Fibroblast of skin of left biceps (primary cell): Measurements from ENCODE around the gene PEX16.

Experiments used
- DNase-seq, 2 experiments: peaks; one replicate each; pipeline ENCODE4 v3.0.0-alpha.2; 2013; ENCODE audit warnings: low read depth in 2 of 2

PEX16 gene

DNA sequence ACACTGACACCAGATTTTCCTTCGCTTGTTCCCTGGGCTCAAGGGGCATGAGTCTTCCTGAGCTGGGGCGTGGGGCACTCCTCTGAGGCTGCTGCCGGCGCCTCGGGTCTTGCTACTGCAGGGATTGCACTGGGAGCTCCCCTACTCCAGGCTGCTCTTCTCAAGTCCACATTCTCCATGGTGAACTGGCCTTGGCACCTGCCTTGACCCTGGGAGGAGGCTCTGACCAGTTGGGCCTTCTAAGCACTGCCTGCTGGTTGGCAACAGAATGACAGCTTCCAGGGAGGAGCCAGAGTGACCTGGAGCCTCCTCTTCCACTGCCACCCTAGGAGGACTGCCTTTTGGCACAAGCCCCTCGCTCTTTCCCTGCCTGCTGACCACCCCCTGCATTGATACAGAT, 20.1 kb downstream of the PEX16 start:
- no peak for DNase-seq

DNA sequence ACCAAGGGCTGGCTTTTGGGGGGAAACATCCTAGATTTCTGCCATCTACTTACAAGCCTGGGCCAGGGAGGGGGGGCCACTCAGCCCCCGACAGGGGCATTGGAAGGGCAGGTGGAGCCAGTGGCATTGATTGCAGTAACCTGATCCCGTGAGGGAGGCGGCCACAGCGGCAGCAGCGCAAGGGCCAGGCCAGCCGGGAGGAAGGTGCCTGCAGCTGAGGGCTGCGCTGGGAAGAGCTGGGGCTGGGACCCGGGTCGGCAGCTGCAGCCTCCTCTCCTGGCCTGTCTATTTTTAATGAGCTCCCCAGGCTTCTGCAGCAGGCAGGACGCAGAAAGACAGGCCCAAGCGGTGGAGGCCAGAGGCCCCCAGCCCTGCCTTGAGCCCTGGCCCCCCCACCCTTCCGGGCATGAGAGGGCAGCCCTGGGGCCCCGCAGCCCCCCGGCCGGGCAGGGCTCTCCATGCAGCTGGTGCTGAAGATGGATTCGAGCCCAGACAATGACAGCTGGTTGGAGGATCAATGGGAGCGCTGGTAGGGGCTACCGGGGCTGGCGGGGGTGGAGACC, 21.2 kb downstream of the PEX16 start:
- no peak for DNase-seq

DNA sequence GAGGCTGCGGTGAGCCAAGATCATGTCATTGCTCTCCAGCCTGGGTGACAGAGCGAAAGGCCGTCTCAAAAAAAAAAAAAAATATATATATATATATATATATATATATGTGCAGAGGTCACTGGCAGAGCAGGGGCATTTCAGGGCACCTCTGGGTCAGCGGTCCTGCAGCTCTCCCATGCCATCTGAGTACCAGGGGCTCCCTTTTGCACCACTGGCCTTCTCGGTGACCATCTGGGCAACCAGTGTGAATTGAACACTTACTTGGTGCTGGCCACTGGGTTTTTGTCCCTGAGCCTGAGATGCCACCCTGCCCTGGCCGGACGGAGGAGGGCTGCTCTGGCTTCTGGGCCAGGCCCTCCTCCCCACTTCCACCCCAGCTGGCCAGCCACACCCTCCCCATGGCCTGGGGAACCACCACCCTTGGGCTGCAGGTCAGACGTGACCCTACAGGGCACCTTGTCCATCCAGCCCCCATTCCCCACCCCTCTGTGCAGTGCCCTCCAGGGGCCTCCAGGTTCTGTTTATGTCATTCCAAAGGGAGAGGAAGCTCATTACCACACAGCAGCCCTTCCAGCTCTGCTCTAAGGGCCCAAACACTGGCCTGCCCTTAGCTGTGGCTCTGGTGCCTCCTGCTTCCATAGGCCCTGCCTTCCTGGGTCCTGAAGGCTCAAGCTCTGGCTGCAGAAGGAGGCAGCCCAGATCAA, 22.0 kb downstream of the PEX16 start:
- no peak for DNase-seq

DNA sequence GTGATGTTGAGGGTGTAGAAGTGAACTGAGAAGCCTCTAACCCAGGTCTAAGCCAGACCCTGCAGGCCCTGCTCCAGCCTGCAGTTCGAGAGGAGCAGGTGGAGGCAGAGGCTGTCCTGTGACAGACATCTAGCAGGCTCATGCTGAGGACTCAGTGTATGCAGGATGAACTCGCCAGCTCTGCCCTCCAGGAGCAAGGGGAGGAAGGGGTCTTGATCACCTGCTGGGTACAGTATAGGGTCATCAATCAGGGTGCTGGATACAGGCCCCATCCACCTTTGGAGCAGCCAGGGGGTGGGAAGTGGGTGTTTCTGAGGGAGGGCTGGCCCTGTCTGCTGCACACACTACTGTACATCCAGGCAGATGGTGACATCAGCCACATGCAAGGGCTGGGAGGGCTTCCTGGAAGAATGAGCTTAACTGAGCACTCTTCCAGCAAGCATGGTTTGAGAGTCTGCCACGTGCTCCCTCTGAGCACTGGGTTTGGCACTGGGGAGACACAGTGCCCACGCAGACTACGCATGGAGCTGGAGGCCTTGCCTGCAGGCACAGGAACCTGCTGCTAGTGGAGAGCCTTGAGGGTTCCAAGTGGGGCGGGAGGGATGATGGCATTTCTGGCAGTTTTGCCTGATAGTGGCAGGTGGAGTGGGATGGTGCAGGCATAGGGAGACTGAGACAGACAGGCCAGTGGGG, 23.0 kb downstream of the PEX16 start:
- no peak for DNase-seq

DNA sequence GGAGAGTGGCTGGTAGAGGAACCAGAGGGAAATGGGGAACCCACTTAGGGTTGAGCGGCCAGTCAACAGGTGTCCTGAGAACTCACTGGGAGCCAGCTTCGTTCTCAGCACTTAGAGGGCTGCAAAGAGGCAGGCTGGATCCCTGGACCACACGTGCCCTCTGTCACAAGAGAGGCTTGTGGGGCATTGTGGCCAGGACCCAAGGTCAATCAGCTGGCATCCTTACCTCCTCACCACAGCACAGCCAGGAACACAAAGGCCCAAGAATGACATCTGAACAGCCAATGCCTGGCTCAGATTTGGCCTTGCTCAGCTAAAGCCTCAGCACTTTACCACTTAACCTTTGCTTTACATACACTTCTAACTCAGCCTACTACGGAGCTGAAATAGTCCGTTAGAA, 24.8 kb downstream of the PEX16 start:
- DNase-seq = no peak

DNA sequence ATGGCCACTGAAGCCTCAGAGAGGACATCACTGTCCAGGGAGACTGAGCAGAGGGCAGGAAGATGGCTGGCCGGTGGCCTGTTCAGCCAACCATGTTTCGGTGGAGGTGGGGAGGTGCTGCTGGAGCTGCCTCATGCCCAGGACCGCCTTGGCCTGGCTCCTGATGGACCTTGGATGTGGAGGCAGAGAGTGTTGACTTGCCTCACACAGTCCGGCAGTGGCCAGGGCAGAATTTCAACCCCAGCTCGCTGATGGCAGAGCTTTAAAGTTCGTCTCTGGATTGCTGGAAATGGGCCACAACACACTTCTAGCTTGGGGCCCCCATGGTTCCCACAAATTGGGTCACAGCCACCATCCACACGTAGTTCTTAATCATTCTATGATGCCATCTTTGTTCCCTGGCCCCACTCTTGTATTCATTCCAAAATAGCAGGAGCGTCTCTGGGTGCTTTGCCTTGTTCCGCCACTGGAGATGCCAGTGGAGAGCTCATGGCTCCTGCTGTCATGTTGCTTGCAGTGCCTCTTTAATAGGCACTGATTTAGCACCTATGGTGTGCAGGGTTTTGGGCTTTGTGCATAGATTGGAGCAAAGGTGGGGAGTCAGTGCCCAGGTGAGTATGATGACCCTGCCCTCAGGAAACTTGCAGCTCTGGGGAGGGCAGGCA, 26.7 kb downstream of the PEX16 start:
- DNase-seq = no peak

DNA sequence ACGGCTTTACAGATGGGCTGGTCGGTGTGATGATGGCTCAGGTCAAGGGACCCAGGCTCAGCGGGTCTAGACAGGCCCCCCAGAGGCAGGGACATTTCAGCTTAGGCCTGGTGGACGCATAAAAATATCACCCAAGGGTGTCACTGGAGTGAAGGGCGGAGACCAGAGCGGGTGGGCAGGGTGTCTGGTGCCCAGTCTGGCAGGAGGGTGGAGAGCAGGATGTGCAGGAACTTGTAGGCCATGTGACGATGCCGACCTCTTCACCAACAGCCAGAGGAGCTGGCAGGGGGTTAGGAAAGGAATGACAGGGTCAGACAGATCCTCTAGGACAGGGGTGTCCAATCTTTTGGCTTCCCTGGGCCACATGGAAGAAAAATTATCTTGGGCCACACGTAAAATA, 27.7 kb downstream of the PEX16 start:
- DNase-seq = no peak

DNA sequence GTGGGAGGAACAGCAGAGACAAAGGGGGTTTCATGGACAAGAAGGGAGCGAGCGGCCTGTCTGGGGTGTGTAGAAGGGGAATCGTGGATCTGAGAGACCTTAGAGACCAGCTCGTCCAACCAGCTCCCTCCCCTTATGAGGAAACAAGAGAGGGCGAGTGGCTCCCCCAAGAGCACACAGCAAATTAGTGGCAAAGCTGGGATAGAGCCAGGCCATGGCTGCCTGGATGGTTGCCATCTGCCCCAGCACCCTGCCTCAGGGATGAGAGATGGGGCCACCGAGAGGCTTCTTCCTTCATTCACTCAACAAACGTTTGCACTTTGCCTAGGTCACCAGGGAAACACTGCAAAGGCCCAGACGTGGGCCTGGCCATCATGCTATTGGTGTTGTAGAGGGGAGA, 28.1 kb downstream of the PEX16 start:
- DNase-seq = no peak

DNA sequence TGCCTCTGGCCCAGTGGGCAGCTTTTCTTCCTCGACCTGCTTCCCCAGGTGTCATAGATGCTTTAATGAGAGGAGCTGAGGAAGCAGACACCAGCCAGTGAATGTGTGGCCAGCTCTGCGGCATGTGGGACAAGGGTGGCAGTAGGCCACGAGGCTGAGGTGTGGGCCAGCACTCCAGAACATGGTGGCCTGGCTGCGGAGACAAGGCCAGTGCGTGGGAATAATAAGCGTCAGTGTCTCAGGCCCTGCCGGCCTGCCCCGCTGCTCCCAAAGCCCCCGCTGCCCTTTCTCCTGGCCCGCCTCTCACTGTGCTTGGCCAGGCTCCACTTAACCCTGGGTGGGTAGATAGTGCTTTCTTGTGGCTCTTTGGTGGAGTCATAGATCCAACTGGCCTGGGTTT, 30.1 kb downstream of the PEX16 start:
- DNase-seq = no peak

DNA sequence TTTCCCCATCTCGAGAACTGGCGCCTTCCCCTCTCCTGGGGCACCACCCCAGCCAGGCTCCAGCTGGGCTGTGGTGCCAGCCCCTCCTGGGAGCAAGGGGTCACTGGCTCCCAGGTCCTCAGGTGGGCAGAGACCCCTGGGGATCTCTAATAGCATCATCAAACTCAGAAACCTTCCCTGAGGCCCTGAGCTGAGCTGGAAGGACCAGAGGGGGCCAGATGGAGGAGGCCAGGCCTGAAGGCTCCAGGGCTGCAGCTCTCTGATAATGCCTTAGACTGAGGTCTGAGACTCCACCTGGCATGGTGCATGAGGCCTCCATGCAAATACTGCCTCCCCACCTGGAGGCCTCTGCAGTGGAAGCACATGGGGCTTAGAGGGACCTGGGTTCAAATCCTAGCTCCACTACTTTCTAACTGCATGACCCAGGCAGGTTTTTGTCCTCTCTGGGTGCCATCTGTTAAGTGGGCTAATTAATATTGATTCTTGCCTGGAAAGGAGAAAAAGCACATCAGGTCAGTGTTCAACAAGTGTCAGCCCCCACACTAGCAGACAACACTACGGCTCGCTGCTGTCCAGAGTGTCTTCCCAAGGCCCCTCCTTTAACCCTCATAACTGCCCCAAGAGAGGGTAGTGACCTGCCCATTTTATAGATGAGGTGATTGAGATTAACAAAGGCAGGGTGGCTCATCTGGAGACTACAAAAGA, 30.7 kb downstream of the PEX16 start:
- DNase-seq = no peak

DNA sequence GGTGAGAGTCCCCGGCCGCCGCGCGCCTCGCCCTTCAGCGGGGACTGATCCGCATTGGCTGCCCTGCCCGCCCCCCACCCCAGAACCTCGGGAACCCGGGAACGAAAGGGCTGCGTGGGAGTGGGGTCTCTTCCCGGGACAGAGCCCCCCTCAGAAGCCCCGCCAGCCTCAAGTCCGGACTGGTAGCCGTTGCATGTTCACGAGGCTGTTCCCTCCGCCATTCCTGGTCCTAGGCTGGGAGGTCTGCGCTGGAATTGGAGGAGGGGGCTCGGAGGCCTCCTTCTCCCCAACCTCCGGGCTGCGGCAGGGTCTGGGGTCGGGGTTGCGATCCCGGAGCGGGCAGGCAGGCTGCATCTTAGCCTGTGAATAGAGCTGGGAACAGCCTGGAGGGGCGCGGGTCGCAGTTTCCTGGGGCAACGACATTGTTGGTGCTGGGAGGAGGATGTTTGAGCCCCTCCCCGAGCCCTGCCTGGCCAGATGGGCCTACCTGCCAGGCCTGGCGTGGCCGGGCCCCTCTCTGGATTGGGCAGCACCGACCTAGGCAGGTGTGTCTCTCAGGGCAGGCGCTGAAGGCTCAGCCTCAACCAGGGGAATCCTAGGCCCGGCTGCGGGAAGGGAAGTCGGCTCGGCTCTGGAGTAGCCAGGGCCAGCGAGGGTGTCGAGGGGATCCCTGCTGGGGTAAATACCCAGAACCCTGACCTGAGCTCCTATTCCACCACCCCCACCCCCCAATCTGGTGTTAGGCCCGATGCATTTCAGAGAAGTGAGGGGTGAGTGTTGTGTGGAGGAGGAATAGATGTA, 31.6 kb downstream of the PEX16 start:
- no peak for DNase-seq

DNA sequence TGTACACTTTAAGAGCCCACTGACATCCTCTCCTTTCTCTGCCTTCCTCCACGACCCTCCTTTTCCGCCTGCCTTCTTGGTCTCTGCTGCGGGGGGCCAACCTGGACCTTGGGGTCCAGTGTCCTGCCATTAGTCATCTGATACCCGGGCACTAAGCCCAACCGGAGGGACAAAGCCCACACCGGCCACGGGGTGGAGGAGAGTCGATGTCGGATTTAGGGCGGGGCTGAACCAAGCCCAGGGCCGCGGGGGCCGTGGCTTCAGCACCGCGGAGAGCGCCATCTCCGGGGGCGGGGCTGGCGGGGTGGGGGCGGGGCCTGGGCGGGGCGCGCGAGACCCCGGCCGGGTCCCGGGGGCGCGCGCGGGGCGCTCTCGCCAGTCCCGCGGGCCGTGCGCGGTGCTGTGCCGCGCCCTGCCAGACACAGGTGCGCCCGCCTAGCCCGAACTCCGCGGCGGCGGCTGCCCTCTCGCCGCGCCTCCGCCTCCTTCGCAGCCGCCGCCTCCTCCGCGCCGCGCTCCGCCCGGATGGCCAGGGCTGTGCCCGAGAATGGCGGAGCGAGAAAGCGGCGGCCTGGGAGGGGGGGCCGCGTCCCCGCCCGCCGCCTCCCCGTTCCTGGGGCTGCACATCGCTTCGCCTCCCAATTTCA, 32.3 kb downstream of the PEX16 start, which contains the start of gene MAPK8IP1:
Gene MAPK8IP1 (plus strand): TSS at position 378 of the 647 bp plus-strand sequence. CDS start 170 bp downstream, at position 548.
- no peak for DNase-seq

DNA sequence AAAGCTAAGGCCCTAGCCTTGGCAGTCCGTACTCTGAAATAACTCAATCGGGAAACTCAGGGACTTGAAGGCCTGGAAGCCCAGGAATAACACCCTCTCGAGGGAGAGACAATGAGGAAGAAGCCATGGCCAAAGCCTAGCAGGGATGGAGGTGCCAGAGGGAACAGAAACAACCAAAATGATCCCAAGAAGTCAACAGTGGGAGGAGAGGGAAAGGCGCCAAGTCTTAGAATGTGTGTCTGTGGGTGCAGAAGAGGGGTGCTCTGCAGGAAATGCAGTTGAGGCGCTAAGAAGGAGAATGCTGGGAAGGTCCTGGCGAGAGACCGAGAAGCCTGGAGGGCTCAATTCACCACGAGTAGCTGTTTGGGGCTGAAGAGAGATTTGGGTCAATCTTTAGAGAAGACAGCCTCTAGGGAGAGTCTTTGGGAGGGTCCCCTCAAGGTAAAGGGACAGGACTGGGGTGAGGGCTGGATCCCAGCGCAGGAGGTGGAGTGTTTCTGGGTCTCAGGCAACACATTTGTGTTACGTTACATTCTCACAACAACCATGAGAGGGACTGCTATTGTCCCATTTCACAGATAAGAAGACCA, 33.0 kb downstream of the PEX16 start:
- no peak for DNase-seq

DNA sequence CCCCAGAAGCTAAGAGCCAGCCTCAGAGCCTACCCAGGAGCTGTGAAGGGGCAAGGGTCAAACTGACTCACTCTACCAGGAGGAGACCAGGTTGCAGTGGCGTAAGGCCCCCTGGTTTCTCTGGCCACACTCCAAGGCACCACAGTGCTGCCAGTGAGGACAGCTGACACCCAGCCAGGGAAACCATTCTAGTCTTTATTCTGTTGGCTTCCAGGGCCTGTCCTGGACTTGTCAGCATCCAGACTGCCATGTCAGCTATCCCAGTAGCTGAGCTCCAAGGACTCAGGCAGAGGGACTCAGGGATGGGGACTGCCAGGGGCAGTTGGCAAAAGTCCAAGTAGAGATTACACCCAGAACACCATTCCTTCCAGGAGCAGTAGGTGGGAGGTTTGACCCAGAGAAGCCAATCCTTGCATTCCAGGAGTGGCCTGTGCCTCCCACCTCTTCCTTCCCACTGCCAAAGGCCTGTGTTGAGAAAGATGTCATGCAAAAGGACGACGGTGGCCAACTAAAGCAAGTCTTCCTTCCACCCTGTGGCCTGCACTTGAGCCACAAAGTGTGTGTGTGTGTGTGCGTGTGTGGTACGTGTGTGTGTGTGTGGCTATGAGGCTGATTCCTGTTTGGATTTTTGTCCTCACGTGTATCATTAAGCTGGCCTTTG, 35.8 kb downstream of the PEX16 start:
- no peak for DNase-seq

DNA sequence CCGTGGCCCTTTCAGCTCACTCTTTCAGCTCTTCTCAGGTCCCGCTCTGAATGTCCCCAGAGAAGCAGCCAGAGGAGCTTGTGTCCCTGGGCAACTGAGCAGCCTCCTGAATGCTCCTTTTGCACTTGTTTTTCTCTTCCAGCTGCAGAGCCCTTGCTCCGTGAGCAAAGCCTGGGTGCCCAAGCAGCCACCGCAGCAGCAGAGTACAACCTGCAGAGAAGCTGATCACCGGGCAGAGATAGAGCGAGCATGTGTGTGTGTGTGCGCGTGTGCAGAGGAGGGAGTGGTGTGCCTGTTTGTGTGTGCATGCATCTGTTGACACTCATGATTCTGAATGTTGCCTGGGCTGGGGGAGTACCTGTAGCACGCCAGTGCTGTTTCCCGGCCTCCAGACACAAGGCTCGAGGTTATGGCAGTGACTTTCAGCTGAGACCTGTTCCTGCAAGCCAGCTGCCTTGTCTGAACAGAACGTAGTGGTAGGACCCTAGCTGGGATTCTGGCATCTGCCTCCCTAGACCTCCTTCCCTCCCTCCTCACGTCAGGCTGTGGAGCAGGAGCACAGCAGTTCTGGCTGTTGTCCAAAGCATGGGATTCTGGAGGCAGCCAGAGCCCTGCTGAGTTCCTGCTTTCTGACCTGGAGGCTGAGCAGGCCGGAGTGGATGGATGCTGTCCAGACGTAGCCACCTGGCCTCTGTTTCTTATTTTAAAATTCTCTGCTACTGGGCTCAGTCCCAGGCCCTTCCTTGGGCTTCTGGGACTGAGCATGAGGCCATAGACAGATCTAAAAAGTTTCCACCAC, 36.7 kb downstream of the PEX16 start:
- DNase-seq = no peak

DNA sequence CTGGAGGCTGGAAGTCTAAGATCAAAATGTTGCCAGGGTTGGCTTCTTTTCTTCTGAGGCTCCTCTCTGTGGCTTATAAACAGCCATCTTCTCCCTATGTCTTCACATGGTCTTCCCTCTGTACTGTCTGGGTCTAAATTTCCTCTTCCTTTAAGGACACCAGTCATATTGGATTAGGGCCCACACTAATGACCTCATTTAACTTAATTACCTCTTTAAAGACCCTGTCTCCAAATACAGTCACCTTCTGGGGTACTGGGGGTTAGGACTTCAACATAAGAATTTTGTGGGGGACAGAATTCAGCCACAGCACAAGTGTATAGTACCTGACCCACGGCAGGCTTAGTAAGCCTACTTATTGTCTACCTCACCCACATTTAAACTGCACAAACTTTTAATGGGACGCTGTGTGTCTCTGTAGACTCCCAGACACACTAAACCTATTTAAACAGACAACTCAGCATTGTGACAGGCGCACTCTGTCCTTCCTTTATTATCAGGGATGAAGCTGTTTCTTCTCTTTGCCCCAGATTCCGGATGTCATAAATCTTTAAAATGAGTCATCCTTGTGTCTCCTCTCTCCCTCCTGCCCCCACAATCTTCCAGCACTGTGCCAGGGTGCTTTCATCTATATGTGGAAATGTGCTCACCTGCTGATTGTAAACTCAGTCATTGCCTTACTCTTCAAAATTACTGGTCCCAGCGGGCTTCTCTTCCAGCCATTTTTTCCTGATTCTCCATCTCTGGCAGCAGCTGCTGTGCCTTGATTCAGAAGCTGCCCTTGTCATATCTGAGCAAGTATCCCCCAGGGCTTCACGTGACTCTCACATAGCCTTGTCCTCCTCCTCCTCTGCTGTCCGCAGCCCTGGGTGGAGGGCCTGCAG, 37.6 kb downstream of the PEX16 start:
- no peak for DNase-seq

DNA sequence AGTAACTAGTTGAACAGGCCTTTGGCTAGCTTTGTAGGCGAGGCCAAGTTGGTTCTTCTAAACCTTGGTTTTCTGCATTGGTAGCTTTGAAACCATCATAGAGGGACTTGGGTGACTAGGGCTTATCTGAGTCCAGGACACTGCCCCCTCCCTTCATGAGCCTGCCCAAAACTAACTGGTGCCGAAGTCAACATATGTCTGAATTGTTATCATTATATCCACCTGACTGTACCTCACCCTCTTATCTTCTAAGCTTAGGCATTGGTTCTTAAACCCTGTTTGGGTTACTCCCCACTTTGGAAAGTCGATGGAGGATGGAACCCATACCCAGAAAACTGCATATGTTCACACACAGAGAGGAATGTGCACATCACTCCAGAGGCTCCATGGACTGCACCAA, 39.8 kb downstream of the PEX16 start:
- DNase-seq = no peak

DNA sequence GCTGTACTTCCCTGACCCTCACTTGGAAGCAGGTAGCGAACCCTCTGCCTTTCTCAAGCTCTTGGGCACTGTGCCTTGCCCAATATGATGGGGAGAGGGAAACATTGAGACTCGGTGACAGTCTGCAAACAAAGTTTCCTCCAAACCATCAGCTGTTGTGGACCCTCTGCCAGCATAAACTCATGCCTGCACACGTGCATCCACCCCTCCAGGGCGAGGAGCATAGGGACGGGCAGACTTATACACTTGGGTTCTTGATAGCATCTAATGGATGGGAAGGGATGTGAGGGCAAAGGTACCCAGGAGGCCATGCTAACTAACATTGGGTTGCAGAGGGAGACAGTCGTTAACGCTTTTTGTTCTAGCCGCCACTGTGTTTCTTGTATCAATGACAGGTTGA, 40.5 kb downstream of the PEX16 start:
- no peak for DNase-seq
